IMR-90 (cell line): ENCODE measurements around the gene GNAT1. TPM values are rescaled to one million over a fixed set of nuclear protein-coding genes. Genes with fewer than 3 reads are reported as not detected.

Experiments
- ATAC-seq: fragments of 200-7000 bp; cut with Tn5 transposase; 2 replicates; pipeline ENCODE4 v1.9.1; 2020; ENCODE audit warnings: low read depth, mild to moderate bottlenecking, moderate library complexity
- BruUV-seq: library from RNA; stranded (reverse); fragments of 400-500 nt; replicated peaks from 2 replicates; lab custom pipeline; 2021; lab: Mats Ljungman, UMichigan
- CTCF ChIA-PET: fragments of 300-600 bp; formaldehyde crosslinking; extraction: SDS; loops from one replicate; lab custom pipeline; 2021; ENCODE audit warnings: antibody characterized with exemption; lab: Yijun Ruan, JAX
- POLR2A ChIA-PET: fragments of 300-600 bp; sonication (Branson Sonifier 250); formaldehyde crosslinking; loops from one replicate; lab custom pipeline; 2022; ENCODE audit warnings: antibody characterized with exemption; ENCODE audit not compliant: unreplicated experiment; lab: Charles Lee
- DNase-seq: peaks from one replicate; pipeline ENCODE4 v3.0.0; 2013
- H2AFZ ChIP-seq: replicated peaks from 2 replicates; pipeline ENCODE3; 2013; ENCODE audit warnings: low read length, mild to moderate bottlenecking; ENCODE audit not compliant: poor library complexity
- H2AK5ac ChIP-seq: 2 replicates; pipeline ENCODE4 v1.6.1; 2013; ENCODE audit warnings: low read depth, low read length, inconsistent platforms
- H2AK9ac ChIP-seq: replicated peaks from 2 replicates; pipeline ENCODE3; 2013; ENCODE audit warnings: mild to moderate bottlenecking, low read depth, low read length, moderate library complexity; ENCODE audit not compliant: poor library complexity
- H2BK120ac ChIP-seq: 2 replicates; pipeline ENCODE4 v1.6.1; 2013; ENCODE audit warnings: low read depth, low read length, inconsistent platforms
- H2BK15ac ChIP-seq: 3 replicates; pipeline ENCODE4 v1.6.1; 2013; ENCODE audit warnings: low read depth, low read length, inconsistent platforms
- H2BK20ac ChIP-seq: 2 replicates; pipeline ENCODE4 v1.6.1; 2013; ENCODE audit warnings: low read depth, mild to moderate bottlenecking, inconsistent platforms, low read length, moderate library complexity
- H2BK5ac ChIP-seq: 2 replicates; pipeline ENCODE4 v1.6.1; 2013; ENCODE audit warnings: mild to moderate bottlenecking, low read depth, low read length, inconsistent platforms; ENCODE audit not compliant: poor library complexity, severe bottlenecking
- H3K14ac ChIP-seq: replicated peaks from 2 replicates; pipeline ENCODE4 v1.6.1; 2013; ENCODE audit warnings: low read depth, low read length, inconsistent platforms
- H3K18ac ChIP-seq: 2 replicates; pipeline ENCODE4 v1.6.1; 2013; ENCODE audit warnings: low read depth, low read length, control low read depth
- H3K23ac ChIP-seq: 2 replicates; pipeline ENCODE4 v1.6.1; 2013; ENCODE audit warnings: low read depth, low read length, inconsistent platforms
- H3K27ac ChIP-seq: 2 replicates; pipeline ENCODE4 v1.5.1; 2013; ENCODE audit warnings: mild to moderate bottlenecking, control low read depth, low read length; ENCODE audit not compliant: insufficient read depth
- H3K27me3 ChIP-seq: 2 replicates; pipeline ENCODE4 v1.6.1; 2013; ENCODE audit warnings: low read length; ENCODE audit not compliant: control insufficient read depth, insufficient read depth
- H3K36me3 ChIP-seq: 2 replicates; pipeline ENCODE4 v1.6.1; 2013; ENCODE audit warnings: low read length, mixed read lengths; ENCODE audit not compliant: control insufficient read depth, insufficient read depth
- H3K4ac ChIP-seq: 2 replicates; pipeline ENCODE4 v1.6.1; 2013; ENCODE audit warnings: low read depth, low read length, inconsistent platforms
- H3K4me1 ChIP-seq: 2 replicates; pipeline ENCODE4 v1.6.1; 2013; ENCODE audit warnings: low read length, mixed read lengths; ENCODE audit not compliant: control insufficient read depth, insufficient read depth
- H3K4me2 ChIP-seq: 2 replicates; pipeline ENCODE4 v1.6.1; 2013; ENCODE audit warnings: low read depth, mild to moderate bottlenecking, control low read depth, low read length, moderate library complexity
- H3K4me3 ChIP-seq: 2 replicates; pipeline ENCODE4 v1.5.1; 2013; ENCODE audit warnings: low read depth, mild to moderate bottlenecking, control low read depth, low read length, moderate library complexity; ENCODE audit not compliant: insufficient read depth
- H3K56ac ChIP-seq: 2 replicates; pipeline ENCODE4 v1.6.1; 2013; ENCODE audit warnings: low read length, inconsistent platforms; ENCODE audit not compliant: insufficient read depth; ENCODE audit errors: extremely low read depth
- H3K79me1 ChIP-seq, 2 experiments: 2 replicates each; pipeline ENCODE4 v1.6.1; 2013; ENCODE audit warnings: low read length in 2 of 2, inconsistent platforms in 1 of 2, low read depth in 1 of 2
- H3K9ac ChIP-seq: 2 replicates; pipeline ENCODE4 v1.6.1; 2013; ENCODE audit warnings: low read depth, low read length, control low read depth
- H3K9me1 ChIP-seq: 2 replicates; pipeline ENCODE4 v1.6.1; 2013; ENCODE audit warnings: low read length, inconsistent platforms; ENCODE audit not compliant: insufficient read depth
- H3K9me3 ChIP-seq: 2 replicates; pipeline ENCODE4 v1.6.1; 2013; ENCODE audit warnings: low read length; ENCODE audit not compliant: control insufficient read depth, insufficient read depth
- H4K20me1 ChIP-seq: 2 replicates; pipeline ENCODE4 v1.6.1; 2013; ENCODE audit warnings: low read length, inconsistent platforms; ENCODE audit not compliant: insufficient read depth
- H4K5ac ChIP-seq: 2 replicates; pipeline ENCODE4 v1.6.1; 2013; ENCODE audit warnings: mild to moderate bottlenecking, low read depth, low read length, control low read depth
- H4K8ac ChIP-seq, 2 experiments: 2 replicates each; pipeline ENCODE4 v1.6.1; 2013; ENCODE audit warnings: low read depth in 2 of 2, low read length in 2 of 2, control low read depth in 1 of 2, inconsistent platforms in 1 of 2
- H4K91ac ChIP-seq: 2 replicates; pipeline ENCODE4 v1.6.1; 2013; ENCODE audit warnings: low read depth, low read length, inconsistent platforms; ENCODE audit not compliant: insufficient read depth
- CEBPB ChIP-seq: IDR thresholded peaks from 2 replicates; pipeline ENCODE4 v1.6.1; 2012; ENCODE audit warnings: low read depth, low read length, improper control_type of control experiment
- CHD1 ChIP-seq: IDR thresholded peaks from 2 replicates; pipeline ENCODE4 v1.6.1; 2012; ENCODE audit warnings: low read depth, low read length, improper control_type of control experiment
- FOS ChIP-seq: fragments of 150-350 bp; IDR thresholded peaks from 2 replicates; pipeline ENCODE4 v1.6.1; 2016; ENCODE audit warnings: low read depth, low read length
- MAFK ChIP-seq: IDR thresholded peaks from 2 replicates; pipeline ENCODE4 v1.6.1; 2012; ENCODE audit warnings: low read depth, low read length, improper control_type of control experiment
- MXI1 ChIP-seq: IDR thresholded peaks from 2 replicates; pipeline ENCODE4 v1.6.1; 2012; ENCODE audit warnings: low read depth, mild to moderate bottlenecking, low read length, moderate library complexity, borderline replicate concordance
- POLR2A ChIP-seq: IDR thresholded peaks from 2 replicates; pipeline ENCODE4 v1.6.1; 2012; ENCODE audit warnings: mild to moderate bottlenecking, low read depth, low read length
- SMC3 ChIP-seq: fragments of 150-350 bp; IDR thresholded peaks from 2 replicates; pipeline ENCODE4 v1.6.1; 2016; ENCODE audit warnings: low read depth, mild to moderate bottlenecking, antibody characterized with exemption, low read length, moderate library complexity
- WGBS, 2 experiments: methylation state at CpG; one replicate each; pipeline versions ENCODE4 v1.1.5 to v1.1.7; 2013; ENCODE audit warnings: missing lambda C conversion rate in 2 of 2; ENCODE audit not compliant: insufficient read length in 1 of 2; ENCODE audit errors: extremely low coverage in 2 of 2; 5-methylcytosine and 5-hydroxymethylcytosine counted together
- dilution Hi-C: fragments of 300-500 bp; cut with HindIII; formaldehyde crosslinking; loops from one replicate; pipeline ENCODE4 v1.14.3; 2018; ENCODE audit warnings: low sequenced_read_pairs; ENCODE audit not compliant: unreplicated experiment
- in situ Hi-C: fragments of 300-500 bp; cut with MboI; formaldehyde crosslinking; loops from 3 replicates; pipeline ENCODE4 v1.14.3; 2019; ENCODE audit warnings: low sequenced_read_pairs, inconsistent platforms, mixed read lengths
- intact Hi-C: fragments of 100-400 bp; cut with micrococcal nuclease; formaldehyde crosslinking; loops from 2 replicates; pipeline ENCODE4 v1.10.0; 2022
- polyA plus RNA-seq, 3 experiments: library from polyadenylated mRNA; depleted of rRNA; stranded (reverse); fragments of >200 nt; gene quantifications; 2 replicates each; pipeline ENCODE4 v1.2.3, GENCODE V29; 2012; ENCODE audit warnings: low replicate concordance in 1 of 3
- total RNA-seq: library from RNA; depleted of rRNA; stranded (reverse); fragments of >200 nt; gene quantifications from 2 replicates; pipeline ENCODE4 v1.2.3, GENCODE V29; 2012
- TF ChIP-seq, protein P1 (sequence below): fragments of 150-350 bp; IDR thresholded peaks from 2 replicates; pipeline ENCODE4 v1.6.1; 2017; ENCODE audit warnings: mild to moderate bottlenecking, antibody characterized with exemption, low read length, low read depth
- TF ChIP-seq, protein P2 (sequence below): fragments of 150-350 bp; IDR thresholded peaks from 2 replicates; pipeline ENCODE4 v1.6.1; 2016; ENCODE audit warnings: low read depth, mild to moderate bottlenecking, low read length, moderate library complexity, borderline replicate concordance

The GNAT1 gene
- total and polyA plus RNA-seq, 2 of the 4 experiments (the other 2 are of a cell fraction) = not detected

DNA sequence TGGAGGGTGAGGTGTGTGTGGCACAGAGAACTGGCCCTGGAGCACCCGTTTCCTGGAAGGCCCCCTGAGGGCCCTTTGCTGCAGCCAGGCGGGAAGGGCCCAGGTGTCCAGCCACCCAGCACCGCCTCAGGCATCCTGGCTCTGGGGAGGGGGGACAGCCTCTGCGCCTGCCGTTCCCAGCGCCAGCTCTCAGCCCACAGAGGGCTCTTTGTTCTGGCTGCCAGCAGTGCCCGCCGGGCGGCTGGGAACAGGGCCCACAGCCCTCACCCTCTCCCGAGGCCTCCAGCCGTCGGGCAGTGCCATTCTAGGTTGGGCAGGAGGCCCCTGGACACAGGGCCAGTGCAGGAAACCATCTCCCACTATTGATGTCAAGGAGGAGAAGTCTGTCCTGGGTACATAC lies 22.0 kb downstream of the GNAT1 start:
- H3K9me1 ChIP-seq = no peaks in the 10 kb centered on the region
- no peaks in the 10 kb centered on the region for H3K79me1 ChIP-seq
- H3K4me2 ChIP-seq = no peak overlapping the region
- no peak overlapping the region for H3K23ac ChIP-seq
- no peak for TF ChIP-seq POLR2A
- TF ChIP-seq, protein P1, sequence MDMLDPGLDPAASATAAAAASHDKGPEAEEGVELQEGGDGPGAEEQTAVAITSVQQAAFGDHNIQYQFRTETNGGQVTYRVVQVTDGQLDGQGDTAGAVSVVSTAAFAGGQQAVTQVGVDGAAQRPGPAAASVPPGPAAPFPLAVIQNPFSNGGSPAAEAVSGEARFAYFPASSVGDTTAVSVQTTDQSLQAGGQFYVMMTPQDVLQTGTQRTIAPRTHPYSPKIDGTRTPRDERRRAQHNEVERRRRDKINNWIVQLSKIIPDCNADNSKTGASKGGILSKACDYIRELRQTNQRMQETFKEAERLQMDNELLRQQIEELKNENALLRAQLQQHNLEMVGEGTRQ = no peak
- no peak for TF ChIP-seq CHD1
- TF ChIP-seq FOS = no peak
- TF ChIP-seq, protein P2, sequence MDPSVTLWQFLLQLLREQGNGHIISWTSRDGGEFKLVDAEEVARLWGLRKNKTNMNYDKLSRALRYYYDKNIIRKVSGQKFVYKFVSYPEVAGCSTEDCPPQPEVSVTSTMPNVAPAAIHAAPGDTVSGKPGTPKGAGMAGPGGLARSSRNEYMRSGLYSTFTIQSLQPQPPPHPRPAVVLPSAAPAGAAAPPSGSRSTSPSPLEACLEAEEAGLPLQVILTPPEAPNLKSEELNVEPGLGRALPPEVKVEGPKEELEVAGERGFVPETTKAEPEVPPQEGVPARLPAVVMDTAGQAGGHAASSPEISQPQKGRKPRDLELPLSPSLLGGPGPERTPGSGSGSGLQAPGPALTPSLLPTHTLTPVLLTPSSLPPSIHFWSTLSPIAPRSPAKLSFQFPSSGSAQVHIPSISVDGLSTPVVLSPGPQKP = no peak
- TF ChIP-seq MXI1 = no peak
- TF ChIP-seq CEBPB = no peak
- no peak for TF ChIP-seq SMC3
- TF ChIP-seq MAFK = no peak
- intact Hi-C loops = no loop called here
- no peak overlapping the region for H2BK5ac ChIP-seq
- H3K56ac ChIP-seq = no peak overlapping the region
- no peak overlapping the region for H2BK15ac ChIP-seq
- in situ Hi-C loops = no loop called here
- H3K27ac ChIP-seq = no peak overlapping the region
- no peak for ATAC-seq
- WGBS, 2 experiments = no CpG with 5 or more reads among the region's 12 CpGs
- no peak overlapping the region for H4K91ac ChIP-seq
- no peaks in the 10 kb centered on the region for H3K36me3 ChIP-seq
- no peak overlapping the region for H4K8ac ChIP-seq
- no peaks in the 10 kb centered on the region for H4K20me1 ChIP-seq
- BruUV-seq = no TSS peak
- H2AK5ac ChIP-seq = no peak overlapping the region
- H2AFZ ChIP-seq = no peak overlapping the region
- no peak overlapping the region for H3K4me3 ChIP-seq
- dilution Hi-C loops = no loop called here
- no peak overlapping the region for H3K9ac ChIP-seq
- ChIA-PET CTCF (interaction anchor here (1.0 kb wide), 1 partner anchor 19 kb away, joined by 3 read pairs; no protein-coding TSS in a partner anchor), POLR2A (no interaction called here)
- H4K5ac ChIP-seq = no peak overlapping the region
- H3K9me3 ChIP-seq = no peaks in the 10 kb centered on the region
- H3K18ac ChIP-seq = no peak overlapping the region
- H3K4ac ChIP-seq = no peak overlapping the region
- H2BK20ac ChIP-seq = no peak overlapping the region
- peaks cover 35% of the 10 kb centered on the region for H3K27me3 ChIP-seq
- H2AK9ac ChIP-seq = no peak overlapping the region
- no peak overlapping the region for H2BK120ac ChIP-seq
- H3K14ac ChIP-seq = no peak overlapping the region
- H3K4me1 ChIP-seq = peaks cover 2% of the 10 kb centered on the region; the same call in 1 of the 2 replicates
- no peak for DNase-seq
